Activated naive CD8-positive, alpha-beta T cell treated with anti-CD3 and anti-CD28 coated beads for 36 hours (primary cell): ENCODE data around the gene PSMF1. TPM values are rescaled to one million over a fixed set of nuclear protein-coding genes. Genes with fewer than 3 reads are reported as not detected.

Source experiments
- DNase-seq: peaks from one replicate; pipeline ENCODE4 v3.0.0; 2021
- H3K27ac Mint-ChIP-seq: one replicate; pipeline ENCODE4 v1.8.0; 2022; ENCODE audit warnings: mild to moderate bottlenecking, moderate library complexity, mixed read lengths
- H3K27me3 Mint-ChIP-seq: one replicate; pipeline ENCODE4 v1.8.0; 2022; ENCODE audit warnings: mild to moderate bottlenecking, mixed read lengths
- H3K36me3 Mint-ChIP-seq: one replicate; pipeline ENCODE4 v1.8.0; 2021; ENCODE audit warnings: mild to moderate bottlenecking, mixed read lengths
- H3K4me1 Mint-ChIP-seq: one replicate; pipeline ENCODE4 v1.8.0; 2021; ENCODE audit warnings: mixed read lengths
- H3K4me3 Mint-ChIP-seq: one replicate; pipeline ENCODE4 v1.8.0; 2022; ENCODE audit warnings: mild to moderate bottlenecking, moderate library complexity, mixed read lengths
- H3K9me3 Mint-ChIP-seq: one replicate; pipeline ENCODE4 v1.8.0; 2022; ENCODE audit warnings: mixed read lengths
- total RNA-seq, 2 experiments: library from RNA; stranded (reverse); gene quantifications; one replicate each; pipeline ENCODE4 v1.2.3, GENCODE V29; 2021

PSMF1 gene
- total RNA-seq, 2 experiments from 2014 or later, result 180 to 192 TPM

DNA sequence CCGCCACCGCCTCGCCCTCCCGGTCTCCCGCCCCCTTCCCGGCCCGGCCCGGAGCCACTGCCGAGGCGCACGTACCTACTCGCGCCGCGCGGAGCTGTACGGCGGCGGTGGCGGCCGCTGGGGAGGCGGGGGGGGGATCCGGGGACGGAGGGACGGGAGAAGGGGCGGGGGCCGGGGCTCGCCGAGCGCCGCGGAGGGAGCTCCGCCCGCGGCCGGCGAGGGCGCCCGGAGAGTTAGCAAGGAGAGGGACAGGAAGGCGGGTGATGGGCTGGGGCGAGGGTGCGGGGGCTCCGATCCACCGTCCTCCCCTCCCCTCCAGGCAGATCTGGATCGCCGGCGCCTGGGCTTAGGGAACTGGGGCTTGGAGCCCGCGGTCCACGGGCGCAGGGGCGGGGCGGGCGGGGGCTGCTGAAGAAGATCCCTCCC is 66.9 kb downstream of the PSMF1 start:
- H3K4me3 Mint-ChIP-seq, result no peak overlapping the region
- H3K27me3 Mint-ChIP-seq, result peaks cover 26% of the 10 kb centered on the region
- no peak overlapping the region for H3K27ac Mint-ChIP-seq
- H3K36me3 Mint-ChIP-seq, result no peaks in the 10 kb centered on the region
- DNase-seq, result peak; percentile 15
- peaks cover 6% of the 10 kb centered on the region for H3K4me1 Mint-ChIP-seq
- H3K9me3 Mint-ChIP-seq, result no peaks in the 10 kb centered on the region

GRCh38 chr20:1185790-1186334 is 67.5 kb downstream of the PSMF1 start:
- no peaks in the 10 kb centered on the region for H3K9me3 Mint-ChIP-seq
- H3K4me3 Mint-ChIP-seq, result peak overlapping the region; percentile 67
- H3K4me1 Mint-ChIP-seq, result peaks cover 6% of the 10 kb centered on the region
- H3K36me3 Mint-ChIP-seq, result no peaks in the 10 kb centered on the region
- peak; percentile 67 for DNase-seq
- no peak overlapping the region for H3K27ac Mint-ChIP-seq
- peaks cover 26% of the 10 kb centered on the region for H3K27me3 Mint-ChIP-seq

DNA sequence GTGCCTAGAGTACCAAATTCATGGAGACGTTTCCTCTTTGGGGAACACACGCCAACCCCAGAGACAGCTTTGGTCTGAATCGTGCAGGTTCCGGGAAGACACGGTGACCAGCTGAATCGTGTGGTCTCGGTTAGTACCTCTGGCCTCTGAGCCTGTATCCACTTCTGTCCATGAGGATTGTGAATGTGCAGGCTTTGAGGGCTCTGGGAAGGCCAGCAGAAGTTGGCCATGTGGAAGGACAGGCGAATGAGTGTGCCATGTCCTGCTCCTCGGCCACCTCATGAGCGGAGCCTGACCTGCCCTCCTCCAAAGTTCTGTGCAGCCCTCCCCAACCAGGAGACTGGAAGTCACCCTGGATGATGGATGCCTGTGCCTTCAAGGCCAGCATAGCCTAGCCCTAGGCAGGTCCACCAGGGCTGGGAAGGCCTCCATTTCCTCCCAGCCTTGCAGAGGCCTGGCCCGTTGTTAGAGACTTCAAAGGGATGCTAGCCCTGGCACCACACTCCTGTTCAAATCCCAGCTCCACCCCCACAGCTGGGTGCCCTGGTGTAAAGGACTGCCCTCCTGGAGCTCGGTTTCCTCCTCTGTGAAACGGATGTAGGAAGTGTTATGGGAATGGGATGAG is 68.1 kb downstream of the PSMF1 start:
- peaks cover 26% of the 10 kb centered on the region for H3K27me3 Mint-ChIP-seq

GRCh38 chr20:1187605-1188171 is 69.3 kb downstream of the PSMF1 start:
- H3K4me1 Mint-ChIP-seq, result peaks cover 6% of the 10 kb centered on the region
- no peak overlapping the region for H3K4me3 Mint-ChIP-seq
- no peaks in the 10 kb centered on the region for H3K36me3 Mint-ChIP-seq
- no peaks in the 10 kb centered on the region for H3K9me3 Mint-ChIP-seq
- no peak overlapping the region for H3K27ac Mint-ChIP-seq
- peaks cover 26% of the 10 kb centered on the region for H3K27me3 Mint-ChIP-seq
- DNase-seq, result no peak

More for the DNA sequence above, 68.1 kb downstream of the PSMF1 start:
- Mint-ChIP-seq H3K4me1 (peaks cover 6% of the 10 kb centered on the region), H3K4me3 (no peak overlapping the region), H3K9me3 (no peaks in the 10 kb centered on the region), H3K27ac (no peak overlapping the region), H3K36me3 (no peaks in the 10 kb centered on the region)
- DNase-seq, result no peak

DNA sequence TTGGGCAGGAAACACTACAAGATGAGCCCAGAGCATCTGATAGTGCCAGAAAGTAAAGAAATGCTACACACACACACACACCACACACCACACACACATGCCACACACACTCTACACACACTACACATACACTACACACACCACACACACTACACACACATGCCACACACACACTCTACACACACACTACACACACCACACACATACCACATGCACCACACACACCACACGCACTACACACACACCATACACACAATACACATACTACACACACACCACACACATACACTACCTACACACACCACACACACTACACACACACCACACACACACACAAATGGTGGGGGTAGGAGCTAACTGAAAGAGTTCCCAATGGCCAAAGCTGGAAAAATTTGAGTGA is 69.9 kb downstream of the PSMF1 start:
- Mint-ChIP-seq H3K27ac (no peak overlapping the region), H3K9me3 (no peaks in the 10 kb centered on the region), H3K4me3 (no peak overlapping the region), H3K36me3 (no peaks in the 10 kb centered on the region), H3K27me3 (peaks cover 23% of the 10 kb centered on the region), H3K4me1 (peaks cover 6% of the 10 kb centered on the region)
- DNase-seq, result no peak

- peaks cover 8% of the 10 kb centered on the region for H3K27me3 Mint-ChIP-seq
- no peak overlapping the region for H3K4me3 Mint-ChIP-seq
- no peak for DNase-seq
- no peak overlapping the region for H3K27ac Mint-ChIP-seq
- H3K9me3 Mint-ChIP-seq, result no peaks in the 10 kb centered on the region
- H3K4me1 Mint-ChIP-seq, result no peaks in the 10 kb centered on the region
- no peaks in the 10 kb centered on the region for H3K36me3 Mint-ChIP-seq
Observed at GRCh38 chr20:1189827-1190226, 71.4 kb downstream of the PSMF1 start.

- H3K27me3 Mint-ChIP-seq, result peaks cover 8% of the 10 kb centered on the region
- H3K36me3 Mint-ChIP-seq, result no peaks in the 10 kb centered on the region
- no peaks in the 10 kb centered on the region for H3K4me1 Mint-ChIP-seq
- no peak overlapping the region for H3K4me3 Mint-ChIP-seq
- no peaks in the 10 kb centered on the region for H3K9me3 Mint-ChIP-seq
- no peak for DNase-seq
- no peak overlapping the region for H3K27ac Mint-ChIP-seq
Observed at GRCh38 chr20:1190847-1191246, 72.4 kb downstream of the PSMF1 start.

- Mint-ChIP-seq H3K27ac (no peak overlapping the region), H3K4me1 (no peaks in the 10 kb centered on the region), H3K27me3 (peaks cover 5% of the 10 kb centered on the region), H3K36me3 (no peaks in the 10 kb centered on the region), H3K4me3 (no peak overlapping the region), H3K9me3 (peaks cover under 1% of the 10 kb centered on the region)
- no peak for DNase-seq
Observed at GRCh38 chr20:1191299-1191698, 72.9 kb downstream of the PSMF1 start.

DNA sequence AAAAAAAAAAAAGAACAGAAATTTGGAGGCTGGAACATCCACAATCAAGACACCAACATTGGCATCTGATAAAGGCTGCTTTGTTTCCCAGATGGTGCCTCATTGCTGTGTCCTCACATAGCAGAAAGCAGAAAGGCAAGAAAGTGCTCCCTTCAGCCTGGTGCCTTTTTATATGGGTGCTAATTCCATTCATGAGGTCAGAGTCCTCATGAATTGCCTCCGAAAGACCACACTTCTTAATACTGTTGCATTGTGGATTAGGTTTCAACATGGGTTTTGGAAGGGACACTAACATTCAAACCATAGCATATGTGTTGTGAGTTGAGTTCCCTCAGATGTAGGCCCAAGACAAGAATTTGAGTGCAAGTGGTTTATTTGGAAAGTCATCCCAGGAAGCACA is 76.8 kb downstream of the PSMF1 start:
- no peaks in the 10 kb centered on the region for H3K4me1 Mint-ChIP-seq
- no peak for DNase-seq

GRCh38 chr20:1196634-1197033 is 78.2 kb downstream of the PSMF1 start:
- Mint-ChIP-seq H3K27me3 (no peaks in the 10 kb centered on the region), H3K36me3 (no peaks in the 10 kb centered on the region), H3K9me3 (peaks cover 6% of the 10 kb centered on the region), H3K4me1 (no peaks in the 10 kb centered on the region), H3K27ac (no peak overlapping the region), H3K4me3 (no peak overlapping the region)
- no peak for DNase-seq

More for the DNA sequence above, 76.8 kb downstream of the PSMF1 start:
- Mint-ChIP-seq H3K9me3 (peaks cover 6% of the 10 kb centered on the region), H3K36me3 (no peaks in the 10 kb centered on the region), H3K27ac (no peak overlapping the region), H3K4me3 (no peak overlapping the region), H3K27me3 (no peaks in the 10 kb centered on the region)

DNA sequence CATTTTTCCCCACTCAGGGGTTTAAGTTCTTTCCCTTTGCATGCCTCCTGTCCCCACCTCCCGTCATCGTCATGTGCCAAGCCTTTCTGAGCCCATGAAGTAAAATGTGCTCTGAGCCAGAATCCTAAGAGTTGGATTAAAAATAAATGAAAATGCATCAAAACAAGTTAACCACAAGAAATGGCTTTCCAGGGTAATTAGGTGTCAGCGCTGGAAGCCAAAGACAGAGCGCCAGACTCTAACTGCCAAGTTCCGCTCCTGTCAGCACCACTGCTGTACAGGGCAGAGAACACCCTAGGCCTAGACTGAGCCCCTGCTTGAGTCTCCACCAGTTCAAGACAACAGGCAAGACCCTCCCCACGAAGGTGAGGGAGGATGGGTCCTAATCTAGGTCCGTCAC is 79.4 kb downstream of the PSMF1 start:
- Mint-ChIP-seq H3K36me3 (no peaks in the 10 kb centered on the region), H3K4me3 (no peak overlapping the region), H3K27me3 (no peaks in the 10 kb centered on the region), H3K27ac (no peak overlapping the region), H3K9me3 (peaks cover 6% of the 10 kb centered on the region), H3K4me1 (no peaks in the 10 kb centered on the region)
- DNase-seq, result no peak

DNA sequence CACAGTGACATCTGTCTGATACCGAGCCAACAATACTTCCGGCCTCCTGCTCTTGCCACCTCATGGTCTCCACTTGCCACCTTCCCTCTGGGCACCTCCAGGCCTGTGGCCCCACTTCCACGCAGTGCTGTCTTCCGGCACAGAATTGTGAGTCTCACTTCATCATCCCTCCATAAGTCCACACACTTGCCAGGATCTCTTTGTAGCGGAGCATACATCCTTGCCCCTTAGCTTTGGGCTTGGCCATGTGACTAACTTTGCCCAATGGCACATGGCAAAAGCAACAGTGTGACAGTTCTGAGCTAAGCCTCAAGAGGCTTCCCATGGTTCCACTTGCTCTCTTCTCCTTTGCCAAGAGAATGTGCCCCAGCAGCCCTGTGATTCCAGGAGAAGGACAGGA is 80.3 kb downstream of the PSMF1 start:
- Mint-ChIP-seq H3K4me3 (no peak overlapping the region), H3K9me3 (peaks cover 6% of the 10 kb centered on the region), H3K27ac (no peak overlapping the region), H3K4me1 (no peaks in the 10 kb centered on the region), H3K27me3 (no peaks in the 10 kb centered on the region), H3K36me3 (no peaks in the 10 kb centered on the region)
- DNase-seq, result no peak

DNA sequence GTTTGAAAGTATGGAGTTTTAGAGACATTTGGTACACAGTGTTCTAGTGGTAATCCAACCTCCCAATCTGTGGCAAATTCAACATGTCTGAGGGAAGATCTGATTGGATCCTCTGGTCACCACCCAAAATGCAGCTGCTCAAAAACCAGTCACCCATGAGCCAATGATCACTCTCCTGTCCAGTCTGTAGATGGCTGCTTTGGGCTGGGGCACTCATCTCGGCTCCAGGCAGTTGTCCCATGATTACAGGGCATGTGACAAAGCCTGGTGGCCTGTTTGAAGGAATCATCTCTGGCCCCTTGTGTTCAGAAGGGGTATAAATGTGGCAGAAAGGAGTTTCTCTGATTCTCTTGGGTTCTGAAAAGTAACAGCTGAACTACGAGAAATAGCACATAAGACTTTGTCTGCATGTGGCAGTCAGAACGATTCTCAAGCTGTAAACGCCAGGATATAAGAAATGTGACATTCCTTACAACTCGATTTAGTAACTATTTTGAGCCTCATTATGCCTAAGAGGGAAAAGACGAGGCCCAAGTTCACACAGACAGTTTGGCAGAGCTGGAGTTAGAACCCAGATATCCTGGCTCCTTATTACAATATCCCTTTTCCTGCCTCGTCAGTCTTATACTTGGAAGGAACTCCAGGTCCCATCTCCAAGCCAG is 80.9 kb downstream of the PSMF1 start:
- Mint-ChIP-seq H3K27ac (no peak overlapping the region), H3K36me3 (no peaks in the 10 kb centered on the region), H3K27me3 (no peaks in the 10 kb centered on the region), H3K4me1 (no peaks in the 10 kb centered on the region), H3K4me3 (no peak overlapping the region), H3K9me3 (peaks cover 6% of the 10 kb centered on the region)
- no peak for DNase-seq

GRCh38 chr20:1199964-1200363 is 81.6 kb downstream of the PSMF1 start:
- no peak for DNase-seq
- H3K9me3 Mint-ChIP-seq, result peaks cover 6% of the 10 kb centered on the region
- no peaks in the 10 kb centered on the region for H3K27me3 Mint-ChIP-seq
- no peak overlapping the region for H3K4me3 Mint-ChIP-seq
- H3K27ac Mint-ChIP-seq, result no peak overlapping the region
- H3K36me3 Mint-ChIP-seq, result no peaks in the 10 kb centered on the region
- H3K4me1 Mint-ChIP-seq, result no peaks in the 10 kb centered on the region

DNA sequence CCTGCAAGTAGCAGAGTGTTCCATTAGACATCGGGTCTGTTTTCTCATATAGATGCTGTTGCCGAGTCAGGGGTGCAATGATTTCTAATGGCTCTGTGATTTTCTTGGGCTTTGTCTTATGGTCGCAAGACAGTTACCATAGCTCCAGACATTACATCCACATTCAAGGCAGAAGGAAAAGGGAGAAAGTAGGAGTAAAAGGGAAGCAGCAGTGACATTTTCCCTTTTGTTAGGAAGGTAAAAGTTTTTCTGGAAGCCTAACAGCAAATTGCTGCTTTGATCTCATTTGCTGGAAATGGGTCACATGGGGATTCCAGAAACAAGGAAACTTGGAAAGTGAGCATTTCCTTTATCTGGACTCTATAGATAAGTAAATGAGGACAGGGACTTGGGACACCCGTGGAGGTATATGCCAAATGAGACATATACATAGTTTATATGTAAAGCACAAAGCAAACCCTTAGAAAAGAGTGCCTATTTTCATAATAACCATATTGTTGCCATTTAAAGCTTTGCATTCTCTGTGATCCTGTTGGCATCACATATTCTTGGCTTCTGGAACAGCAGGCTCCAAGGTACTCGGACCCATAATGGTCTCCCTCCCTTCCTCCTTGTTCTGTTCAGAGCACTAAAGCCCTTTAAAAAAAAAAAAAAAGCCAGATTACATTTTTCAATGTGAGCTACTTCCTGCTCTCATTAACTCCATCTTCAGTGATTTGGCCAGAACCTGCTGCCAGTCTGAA is 84.5 kb downstream of the PSMF1 start, which contains the start of gene C20orf202:
C20orf202 (plus strand) TSS at position 693 of the 743 bp plus-strand sequence. CDS start 132 bp downstream, outside the sequence.
- no peak within 1 kb of the TSS for H3K4me3 Mint-ChIP-seq
- H3K4me1 Mint-ChIP-seq, result no peaks in the 10 kb centered on the region
- no peak for DNase-seq

More for the DNA sequence above, 84.5 kb downstream of the PSMF1 start, which contains the start of gene C20orf202:
- H3K36me3 Mint-ChIP-seq, result no peaks in the 10 kb centered on the region
- no peaks in the 10 kb centered on the region for H3K9me3 Mint-ChIP-seq
- no peaks in the 10 kb centered on the region for H3K27me3 Mint-ChIP-seq
- no peak within 1 kb of the TSS for H3K27ac Mint-ChIP-seq
